Transverse colon (tissue), 4 donors: ENCODE results near the gene MAJIN.

ENCODE experiments used
- POLR2A ChIP-seq: fragments of 450-650 bp; IDR thresholded peaks from one replicate; pipeline ENCODE4 v1.6.1; 2016; ENCODE audit warnings: antibody characterized with exemption, mild to moderate bottlenecking, moderate library complexity
- POLR2AphosphoS5 ChIP-seq, 3 donors: sonication (generic); formaldehyde crosslinking; IDR thresholded peaks; one replicate each; pipeline ENCODE4 v1.6.1; 2016; ENCODE audit warnings: antibody characterized with exemption in 3 of 3
- TF ChIP-seq, protein P1 (sequence below), 5 experiments: fragments of 200-600 bp in 3 of 5; fragments of 450-650 bp in 2 of 5; sonication (generic) in 3 of 5; IDR thresholded peaks; 1 replicate in 2 of 5; 2 replicates in 3 of 5; pipeline ENCODE4 v1.5.1; 2016 to 2017; ENCODE audit warnings: antibody characterized with exemption in 5 of 5, inconsistent platforms in 3 of 5, mild to moderate bottlenecking in 2 of 5, moderate library complexity in 1 of 5

DNA sequence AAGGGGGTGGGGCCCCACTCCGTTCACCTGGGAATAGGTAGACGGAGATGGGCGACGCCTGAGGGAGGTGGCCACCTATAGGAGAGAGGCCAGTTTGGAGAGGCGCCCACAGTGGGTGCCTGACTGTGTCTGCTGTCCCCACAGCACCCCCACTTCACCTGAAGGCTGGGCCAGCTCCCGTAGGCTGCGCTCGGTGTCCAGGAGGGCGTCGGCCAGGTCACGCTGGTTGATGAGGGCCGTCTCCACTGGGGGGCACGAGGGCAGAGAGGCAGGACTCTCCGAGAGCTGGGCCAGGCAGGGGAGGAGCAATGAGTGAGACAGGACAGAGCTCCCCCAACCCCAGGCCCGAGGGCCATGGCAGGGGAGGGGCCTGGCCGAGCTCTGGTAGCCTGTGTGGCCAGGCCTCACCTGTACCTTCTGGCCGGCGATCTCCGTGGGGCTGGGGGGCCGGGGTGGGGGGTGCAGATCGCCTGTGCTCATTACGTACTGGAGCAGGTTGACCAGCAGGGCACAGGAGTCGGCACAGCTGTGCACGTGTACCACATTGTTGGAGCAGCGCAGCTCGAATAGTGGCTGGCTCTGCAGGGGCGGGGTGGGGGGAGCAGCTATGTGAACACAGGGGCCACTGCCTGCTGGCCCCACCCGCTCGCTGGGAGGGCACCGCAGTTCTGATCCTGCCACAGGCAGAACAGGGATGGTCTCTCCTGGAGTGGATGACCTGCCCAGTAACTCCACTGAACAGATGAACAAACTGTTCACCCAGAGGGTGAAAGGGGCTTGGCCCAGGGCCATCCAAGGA lies 69.6 kb downstream of the MAJIN start:
- TF ChIP-seq, protein P1, sequence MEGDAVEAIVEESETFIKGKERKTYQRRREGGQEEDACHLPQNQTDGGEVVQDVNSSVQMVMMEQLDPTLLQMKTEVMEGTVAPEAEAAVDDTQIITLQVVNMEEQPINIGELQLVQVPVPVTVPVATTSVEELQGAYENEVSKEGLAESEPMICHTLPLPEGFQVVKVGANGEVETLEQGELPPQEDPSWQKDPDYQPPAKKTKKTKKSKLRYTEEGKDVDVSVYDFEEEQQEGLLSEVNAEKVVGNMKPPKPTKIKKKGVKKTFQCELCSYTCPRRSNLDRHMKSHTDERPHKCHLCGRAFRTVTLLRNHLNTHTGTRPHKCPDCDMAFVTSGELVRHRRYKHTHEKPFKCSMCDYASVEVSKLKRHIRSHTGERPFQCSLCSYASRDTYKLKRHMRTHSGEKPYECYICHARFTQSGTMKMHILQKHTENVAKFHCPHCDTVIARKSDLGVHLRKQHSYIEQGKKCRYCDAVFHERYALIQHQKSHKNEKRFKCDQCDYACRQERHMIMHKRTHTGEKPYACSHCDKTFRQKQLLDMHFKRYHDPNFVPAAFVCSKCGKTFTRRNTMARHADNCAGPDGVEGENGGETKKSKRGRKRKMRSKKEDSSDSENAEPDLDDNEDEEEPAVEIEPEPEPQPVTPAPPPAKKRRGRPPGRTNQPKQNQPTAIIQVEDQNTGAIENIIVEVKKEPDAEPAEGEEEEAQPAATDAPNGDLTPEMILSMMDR (IDR thresholded peaks at IDR 0.05): no peak
- TF ChIP-seq POLR2AphosphoS5 (IDR thresholded peaks at IDR 0.05) (no peak), POLR2A (no peak)
